Measurements from ENCODE around the gene TASP1.

TASP1 gene

GRCh38 chr20:13507646-13508045 is 131.1 kb downstream of the TASP1 start:
- TF ChIP-seq, protein P1, sequence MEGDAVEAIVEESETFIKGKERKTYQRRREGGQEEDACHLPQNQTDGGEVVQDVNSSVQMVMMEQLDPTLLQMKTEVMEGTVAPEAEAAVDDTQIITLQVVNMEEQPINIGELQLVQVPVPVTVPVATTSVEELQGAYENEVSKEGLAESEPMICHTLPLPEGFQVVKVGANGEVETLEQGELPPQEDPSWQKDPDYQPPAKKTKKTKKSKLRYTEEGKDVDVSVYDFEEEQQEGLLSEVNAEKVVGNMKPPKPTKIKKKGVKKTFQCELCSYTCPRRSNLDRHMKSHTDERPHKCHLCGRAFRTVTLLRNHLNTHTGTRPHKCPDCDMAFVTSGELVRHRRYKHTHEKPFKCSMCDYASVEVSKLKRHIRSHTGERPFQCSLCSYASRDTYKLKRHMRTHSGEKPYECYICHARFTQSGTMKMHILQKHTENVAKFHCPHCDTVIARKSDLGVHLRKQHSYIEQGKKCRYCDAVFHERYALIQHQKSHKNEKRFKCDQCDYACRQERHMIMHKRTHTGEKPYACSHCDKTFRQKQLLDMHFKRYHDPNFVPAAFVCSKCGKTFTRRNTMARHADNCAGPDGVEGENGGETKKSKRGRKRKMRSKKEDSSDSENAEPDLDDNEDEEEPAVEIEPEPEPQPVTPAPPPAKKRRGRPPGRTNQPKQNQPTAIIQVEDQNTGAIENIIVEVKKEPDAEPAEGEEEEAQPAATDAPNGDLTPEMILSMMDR (conservative IDR thresholded peaks at IDR 0.05; ENCODE audit: control insufficient read depth, insufficient read depth, low read depth, low read length) = no peak
- DNase-seq (ENCODE audit: low read depth) = no peak
- no peak overlapping the region for H3K4me3 ChIP-seq (ENCODE audit: control insufficient read depth, low read depth, low read length)

DNA sequence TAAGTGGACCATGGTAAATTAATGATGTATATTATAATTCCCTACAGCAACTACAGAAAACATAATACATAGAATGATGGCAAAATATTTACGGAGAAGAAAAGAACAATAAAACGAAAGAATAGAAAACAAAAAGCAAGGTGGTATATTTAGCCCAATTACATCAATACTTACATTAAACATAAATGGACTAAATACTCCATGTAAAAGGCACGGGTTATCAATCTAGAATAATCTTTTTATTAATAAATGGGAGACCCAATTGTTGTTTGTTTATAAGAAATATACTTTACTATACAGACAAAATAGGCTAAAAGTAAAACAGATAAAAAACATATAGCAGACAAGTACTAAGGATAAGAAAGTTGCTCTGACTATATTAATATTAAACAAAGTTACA is 137.2 kb downstream of the TASP1 start:
- no peak for DNase-seq (ENCODE audit: low read depth)
- no peak overlapping the region for H3K4me3 ChIP-seq (ENCODE audit: control insufficient read depth, low read depth, low read length)
- TF ChIP-seq, protein P1 (conservative IDR thresholded peaks at IDR 0.05; ENCODE audit: control insufficient read depth, insufficient read depth, low read depth, low read length) = no peak

DNA sequence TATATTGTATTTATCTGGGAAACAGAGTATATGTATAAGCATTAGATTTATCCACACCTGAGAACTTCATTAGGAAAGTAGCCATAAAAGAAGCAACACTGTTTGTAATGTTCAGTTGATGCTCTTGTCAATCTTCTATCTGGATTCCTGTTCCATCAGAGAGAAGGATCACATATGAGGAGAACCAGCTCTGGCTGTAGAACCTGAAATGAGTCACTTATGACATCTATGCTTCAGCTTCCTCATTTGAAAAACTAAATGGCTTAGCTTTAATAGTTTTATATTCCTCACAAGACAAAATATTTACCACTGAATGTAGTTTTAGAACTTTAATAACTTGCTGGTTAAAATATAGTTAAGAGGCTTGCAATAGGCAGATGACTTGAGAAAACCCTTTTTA is 144.7 kb downstream of the TASP1 start:
- H3K4me3 ChIP-seq (ENCODE audit: control insufficient read depth, low read depth, low read length) = no peak overlapping the region
- DNase-seq (ENCODE audit: low read depth) = peak; percentile 59
- TF ChIP-seq, protein P1 (conservative IDR thresholded peaks at IDR 0.05; ENCODE audit: control insufficient read depth, insufficient read depth, low read depth, low read length) = no peak

DNA sequence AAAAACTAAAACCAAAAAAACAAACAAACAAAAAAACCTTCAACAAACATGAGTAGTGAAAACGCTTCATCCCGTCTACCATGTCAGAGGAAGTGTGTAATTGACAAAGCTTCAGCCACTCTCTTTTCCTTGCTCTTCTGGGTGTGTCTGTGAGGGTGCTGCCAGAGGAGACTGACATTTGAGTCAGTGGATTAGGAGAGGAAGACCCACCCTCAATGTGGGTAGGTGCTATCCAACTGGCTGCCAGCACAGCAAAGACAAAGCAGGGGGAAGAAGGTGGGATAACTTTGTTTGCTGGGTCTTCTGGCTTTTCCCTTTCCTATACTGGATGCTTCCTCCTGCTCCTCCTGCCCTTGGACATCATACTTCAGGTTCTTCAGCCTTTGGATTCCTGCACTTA is 145.6 kb downstream of the TASP1 start:
- no peak for DNase-seq (ENCODE audit: low read depth)
- TF ChIP-seq, protein P1 (conservative IDR thresholded peaks at IDR 0.05; ENCODE audit: control insufficient read depth, insufficient read depth, low read depth, low read length) = no peak
- no peak overlapping the region for H3K4me3 ChIP-seq (ENCODE audit: control insufficient read depth, low read depth, low read length)

DNA sequence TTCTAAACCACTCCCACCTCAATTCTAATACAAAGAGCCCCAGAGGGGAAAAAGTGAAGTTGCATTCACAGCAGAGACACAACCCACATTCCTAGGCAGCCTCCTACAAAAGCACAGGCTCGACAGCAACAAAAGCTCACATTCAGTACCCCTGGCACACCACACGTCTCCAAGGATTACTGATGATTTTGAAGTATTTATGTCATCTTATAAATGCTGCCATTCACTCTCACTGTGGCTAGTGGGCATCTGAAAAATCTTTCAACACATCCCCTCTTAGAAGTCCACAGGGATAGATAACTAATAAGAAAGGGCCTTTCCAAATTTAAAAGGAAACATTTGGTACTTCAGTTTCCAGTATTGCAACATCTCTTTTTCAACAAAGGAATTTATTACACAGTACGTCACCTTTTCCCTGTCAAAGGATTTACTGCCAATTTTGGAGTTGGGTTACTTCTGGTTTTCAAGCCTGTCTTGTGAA is 146.7 kb downstream of the TASP1 start:
- TF ChIP-seq, protein P1 (conservative IDR thresholded peaks at IDR 0.05; ENCODE audit: control insufficient read depth, insufficient read depth, low read depth, low read length) = peak; percentile 4
- H3K4me3 ChIP-seq (ENCODE audit: control insufficient read depth, low read depth, low read length) = no peak overlapping the region

GRCh38 chr20:13487202-13487601 is 151.5 kb downstream of the TASP1 start:
- no peak overlapping the region for H3K4me3 ChIP-seq (ENCODE audit: control insufficient read depth, low read depth, low read length)
- peak; percentile 23 for DNase-seq (ENCODE audit: low read depth)
- TF ChIP-seq, protein P1 (conservative IDR thresholded peaks at IDR 0.05; ENCODE audit: control insufficient read depth, insufficient read depth, low read depth, low read length) = no peak

More for the DNA sequence above, 146.7 kb downstream of the TASP1 start:
- peak; percentile 87 for DNase-seq (ENCODE audit: low read depth)

- TF ChIP-seq, protein P1 (conservative IDR thresholded peaks at IDR 0.05; ENCODE audit: control insufficient read depth, insufficient read depth, low read depth, low read length) = no peak
- H3K4me3 ChIP-seq (ENCODE audit: control insufficient read depth, low read depth, low read length) = no peak overlapping the region
- DNase-seq (ENCODE audit: low read depth) = peak; percentile 21
These were observed 152.0 kb downstream of the TASP1 start for GRCh38 chr20:13486694-13487093.

All from fibroblast of mammary gland (primary cell).